GM19324 (cell line): ENCODE measurements around the gene ANKS6.

ENCODE experiments used
- ATAC-seq: cut with Tn5 transposase; IDR thresholded peaks from one replicate; pipeline ENCODE4 v1.9.1; 2021; ENCODE audit warnings: mild to moderate bottlenecking, moderate library complexity; ENCODE audit not compliant: unreplicated experiment, low FRiP score

The ANKS6 gene

DNA sequence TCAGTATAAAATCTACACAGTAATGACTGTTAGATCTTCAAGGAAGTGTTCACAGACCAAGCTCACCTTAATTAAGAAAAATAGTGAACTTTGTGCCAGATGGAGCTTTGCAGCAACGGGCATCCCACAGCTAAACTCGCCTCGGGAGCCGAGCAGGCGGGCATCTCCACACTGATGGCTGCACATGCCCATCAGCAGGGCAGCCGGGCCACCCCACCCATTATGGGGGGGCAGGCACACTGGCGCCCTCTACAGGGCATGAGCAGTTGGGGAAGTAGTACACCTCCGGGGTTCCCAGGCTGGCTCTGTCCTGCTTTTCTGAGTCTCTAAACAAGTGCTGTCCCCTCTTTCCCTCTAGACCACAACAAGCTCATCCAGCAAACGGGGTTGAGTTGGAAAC, 21.6 kb downstream of the ANKS6 start:
- ATAC-seq: no peak

DNA sequence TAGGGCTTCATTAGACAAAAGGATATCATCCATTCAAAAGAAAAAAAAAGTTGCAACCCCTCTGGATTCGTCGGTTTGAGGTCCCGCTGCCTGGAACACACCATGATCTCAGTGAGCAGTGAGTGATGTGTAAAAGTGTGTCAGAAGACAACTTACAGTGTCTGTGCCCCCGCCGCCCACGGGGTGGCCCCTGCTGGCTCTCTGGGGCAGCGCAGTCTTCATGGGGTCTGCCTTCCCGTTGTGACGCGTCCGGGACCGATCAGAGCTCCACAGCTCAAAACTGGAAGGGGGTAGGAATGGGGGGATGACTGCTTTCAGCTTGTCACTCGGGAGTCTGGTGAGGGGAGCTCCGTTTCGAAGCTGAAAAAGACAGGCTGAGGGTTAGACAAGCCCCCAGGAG, 22.6 kb downstream of the ANKS6 start:
- no peak for ATAC-seq

DNA sequence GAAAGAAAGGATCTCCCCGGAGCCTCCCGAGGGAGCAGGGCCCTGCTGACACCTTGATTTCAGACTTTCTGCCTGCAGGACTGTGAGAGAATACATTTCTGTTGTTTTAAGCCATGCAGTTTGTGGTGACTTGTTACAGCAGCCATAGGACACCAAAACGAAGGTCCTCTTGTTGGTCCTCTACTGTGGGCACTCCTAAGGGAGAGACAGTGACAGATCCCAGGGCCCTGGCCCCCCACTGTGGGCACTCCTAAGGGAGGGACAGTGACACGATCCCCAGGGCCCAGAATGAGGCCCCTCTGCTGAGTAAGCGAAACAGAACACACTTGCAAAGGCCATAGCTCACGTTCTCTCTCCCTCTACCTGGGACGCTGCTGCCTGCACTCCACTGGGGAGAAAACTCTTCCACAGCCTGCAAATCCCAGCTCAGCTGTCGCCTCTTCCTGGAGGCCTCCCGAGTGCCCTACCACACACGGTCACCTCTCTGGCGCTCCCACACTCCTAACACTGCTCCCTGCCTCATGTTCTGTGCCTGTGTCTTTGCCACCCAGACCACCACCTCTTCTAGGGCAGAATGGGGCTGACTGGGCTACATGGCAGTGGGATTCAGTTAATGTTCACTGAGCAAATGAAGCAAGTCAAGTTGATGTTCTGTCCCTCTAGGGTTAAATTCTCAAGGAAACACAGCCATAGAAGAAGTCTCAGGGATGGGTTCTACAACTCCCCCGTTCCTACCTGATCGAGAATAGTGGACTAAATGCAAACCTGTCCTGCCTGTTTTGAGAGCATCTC, 23.8 kb downstream of the ANKS6 start:
- no peak for ATAC-seq

DNA sequence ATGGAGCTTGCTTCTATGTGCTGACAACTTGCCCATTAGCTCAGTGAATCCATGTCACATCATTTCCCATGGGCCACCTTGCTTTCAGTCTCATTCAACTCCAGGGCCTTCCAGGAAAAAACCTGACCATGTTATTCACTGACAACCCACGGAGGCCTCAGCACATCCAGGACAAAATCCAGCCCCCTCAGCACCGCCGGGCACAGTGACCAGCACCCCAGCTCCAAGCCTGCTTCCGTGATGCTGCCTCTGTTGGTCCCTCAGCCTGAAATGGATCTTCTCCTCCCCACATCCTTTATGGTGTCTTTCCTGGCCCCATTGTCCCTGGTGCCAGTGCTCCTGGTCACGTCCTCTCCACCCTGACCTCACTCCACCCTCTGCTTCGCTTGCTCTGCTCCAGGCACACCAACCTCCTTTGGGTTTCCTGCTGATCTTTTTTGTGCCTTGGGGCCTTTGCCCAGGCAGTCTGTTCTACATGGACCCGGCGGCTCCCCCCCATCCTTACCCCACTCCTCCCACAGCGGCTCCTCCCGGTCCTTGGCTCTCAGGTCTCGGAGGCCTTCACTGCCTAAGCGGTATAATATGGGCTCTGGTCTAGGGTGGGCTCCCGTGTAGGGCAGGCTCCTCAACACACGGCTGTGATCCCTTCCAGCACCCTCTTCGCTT, 25.0 kb downstream of the ANKS6 start:
- no peak for ATAC-seq

DNA sequence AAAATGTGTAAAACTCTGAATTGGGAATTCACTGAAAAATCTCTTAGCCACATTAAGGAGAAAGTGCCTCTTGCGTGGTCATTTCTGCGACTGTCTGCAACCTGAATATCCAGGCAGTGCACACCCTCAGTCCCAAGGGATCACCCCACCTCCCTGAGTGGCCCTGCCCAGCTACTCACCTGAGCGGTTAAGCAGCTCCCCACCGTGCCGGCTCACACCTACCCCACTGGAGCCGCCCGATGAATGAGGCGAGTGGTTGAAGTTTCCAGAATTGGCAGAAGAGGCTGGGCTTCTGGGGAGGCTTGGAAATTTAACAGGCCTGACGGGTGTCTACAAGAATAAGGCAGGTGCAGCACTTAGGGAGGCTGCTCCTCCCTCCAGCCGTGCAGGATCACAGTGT, 25.6 kb downstream of the ANKS6 start:
- ATAC-seq: no peak

DNA sequence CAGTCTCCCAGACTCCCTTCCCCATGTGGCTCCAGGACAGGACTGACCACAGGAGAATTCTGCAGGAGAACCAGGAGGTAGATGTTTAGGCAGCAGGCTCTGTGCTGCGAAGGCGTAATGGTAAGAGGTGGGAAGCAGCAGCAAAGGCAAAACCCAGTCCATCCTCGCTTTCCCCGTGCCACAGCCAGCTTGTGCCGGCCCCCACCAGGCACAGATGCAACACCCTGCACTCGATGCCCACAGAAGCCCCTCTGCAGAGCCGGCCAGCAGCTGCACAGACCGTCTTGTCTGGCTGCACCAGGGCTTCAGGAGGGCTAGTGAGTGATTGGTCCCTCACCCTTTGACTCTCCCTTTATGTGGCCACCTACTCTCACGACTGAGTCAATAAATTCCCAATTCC, 28.0 kb downstream of the ANKS6 start:
- ATAC-seq: no peak

DNA sequence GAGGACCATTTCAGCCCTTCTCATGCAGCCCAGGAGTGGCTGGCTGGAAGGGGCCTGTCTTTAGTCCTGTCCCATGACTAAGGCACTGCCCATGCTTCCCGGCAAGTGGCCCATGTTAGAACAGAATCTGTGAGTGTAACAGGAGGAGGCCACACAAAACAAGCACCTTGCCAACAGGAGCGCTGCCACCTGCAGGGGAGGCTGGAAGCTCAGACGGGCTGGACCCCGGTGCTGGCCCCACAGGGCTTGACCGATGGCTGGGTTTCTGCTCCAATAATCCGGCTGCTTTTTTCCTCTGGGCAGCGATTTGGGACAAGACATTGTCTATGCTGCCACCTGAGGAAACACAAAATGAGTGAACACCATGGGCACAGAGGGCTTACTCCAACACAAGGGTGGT, 28.4 kb downstream of the ANKS6 start:
- ATAC-seq: no peak

DNA sequence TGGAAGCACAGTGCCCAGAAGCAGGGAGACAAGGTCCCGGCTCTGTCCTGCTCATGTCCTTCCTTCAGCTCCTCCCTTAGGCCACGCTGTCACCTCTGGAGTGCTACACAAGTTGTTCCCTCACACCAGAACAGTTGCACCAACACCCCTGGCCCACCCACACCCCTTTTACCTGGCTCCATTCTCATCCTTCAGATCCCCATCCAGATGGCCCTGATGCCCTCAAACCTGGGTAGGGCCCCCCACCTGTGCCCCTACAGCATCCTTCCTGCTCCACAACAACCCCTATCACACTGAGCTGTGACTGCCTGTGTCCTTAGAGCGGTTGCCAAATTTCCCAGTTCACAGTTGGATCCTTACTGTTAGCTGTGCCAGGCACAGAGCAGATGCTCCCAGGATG, 29.2 kb downstream of the ANKS6 start:
- no peak for ATAC-seq

DNA sequence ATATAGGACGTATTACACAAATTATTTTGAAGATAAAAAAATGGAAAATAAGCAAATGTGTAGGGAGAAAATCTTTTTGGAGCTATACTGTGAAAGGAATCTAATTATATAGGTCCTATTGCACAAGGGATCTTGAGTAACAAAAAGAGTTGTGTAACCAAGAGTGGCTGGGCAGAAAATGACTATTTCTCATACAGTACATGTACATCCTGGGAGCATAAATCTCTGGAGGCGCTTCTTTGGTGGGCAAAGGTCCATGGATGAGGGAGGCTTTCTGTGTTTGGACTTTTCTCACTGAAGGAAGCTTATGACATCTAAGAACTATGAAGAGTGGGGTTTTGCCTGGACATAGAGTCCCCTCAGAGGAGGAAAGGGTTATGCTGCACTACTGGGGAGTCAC, 29.8 kb downstream of the ANKS6 start:
- no peak for ATAC-seq

DNA sequence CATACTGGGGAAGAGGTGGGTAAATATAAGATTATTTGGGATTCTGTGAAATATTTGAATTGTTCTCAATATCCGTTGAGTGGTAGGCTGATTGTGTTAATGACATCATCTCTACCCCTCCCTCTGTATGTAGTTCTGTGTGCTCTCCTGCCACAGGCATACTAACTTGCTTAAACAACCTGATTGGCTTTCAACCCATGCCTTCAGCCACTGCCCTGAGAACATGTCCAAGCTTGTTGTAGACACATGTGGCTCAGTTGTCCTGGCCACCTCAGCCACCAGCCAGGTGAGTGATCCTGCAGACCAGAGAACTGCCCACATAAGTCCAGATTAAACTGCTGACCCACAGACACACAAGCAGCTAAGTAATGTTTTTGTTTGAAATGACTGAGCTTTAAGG, 31.1 kb downstream of the ANKS6 start:
- no peak for ATAC-seq

DNA sequence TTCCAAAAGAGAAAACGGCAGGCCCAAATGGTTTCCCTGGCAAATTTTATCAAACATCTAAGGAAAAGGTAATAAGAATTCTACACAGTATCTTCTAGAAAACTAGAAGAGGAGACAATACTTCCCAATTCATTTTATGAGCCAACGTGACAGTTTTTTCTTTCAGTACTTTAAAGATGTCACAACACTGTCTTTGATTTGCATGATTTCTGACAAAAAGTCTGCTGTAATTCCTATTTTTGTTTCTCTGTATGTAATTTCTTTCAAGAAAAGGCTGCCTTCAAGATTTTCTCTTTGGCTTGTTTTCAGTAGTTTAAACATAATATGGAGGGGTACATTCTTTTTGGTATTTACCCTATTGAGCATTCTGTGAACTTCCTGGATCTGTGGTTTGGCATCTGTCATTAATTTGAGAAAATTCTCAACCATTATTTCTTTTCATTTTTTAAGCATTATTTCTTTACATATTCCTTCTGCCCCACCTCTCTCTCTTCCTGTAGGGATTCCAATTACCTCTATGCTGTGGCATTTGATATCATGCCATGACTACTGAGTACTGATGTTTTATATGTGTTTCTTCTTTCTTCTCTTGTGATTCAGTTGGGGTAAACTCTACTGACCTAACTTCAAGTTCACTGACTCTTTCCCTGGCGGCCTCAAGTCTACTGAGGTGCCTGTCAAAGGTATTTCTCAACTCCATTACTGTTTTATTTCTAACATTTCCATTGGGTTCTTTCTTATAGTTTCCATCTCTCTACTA, 32.2 kb downstream of the ANKS6 start:
- no peak for ATAC-seq

DNA sequence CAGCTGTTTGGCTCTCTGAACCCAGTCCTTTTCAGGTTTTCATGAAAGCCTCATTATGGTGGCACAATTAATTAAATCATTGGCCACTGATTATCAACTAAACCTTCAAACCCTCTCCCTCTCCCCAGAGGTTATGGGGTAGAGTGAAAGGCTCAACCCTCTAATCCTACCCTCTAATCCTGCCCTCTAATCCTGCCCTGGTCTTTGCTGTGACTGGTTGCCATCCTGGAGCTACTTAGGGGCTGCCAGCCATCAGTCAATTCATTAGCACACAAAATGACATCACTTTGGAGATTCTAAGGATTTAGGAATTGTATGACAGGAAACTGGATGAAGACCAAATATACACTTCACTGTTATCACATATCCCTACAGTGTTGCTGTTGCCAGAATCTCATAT, 36.1 kb downstream of the ANKS6 start:
- no peak for ATAC-seq

DNA sequence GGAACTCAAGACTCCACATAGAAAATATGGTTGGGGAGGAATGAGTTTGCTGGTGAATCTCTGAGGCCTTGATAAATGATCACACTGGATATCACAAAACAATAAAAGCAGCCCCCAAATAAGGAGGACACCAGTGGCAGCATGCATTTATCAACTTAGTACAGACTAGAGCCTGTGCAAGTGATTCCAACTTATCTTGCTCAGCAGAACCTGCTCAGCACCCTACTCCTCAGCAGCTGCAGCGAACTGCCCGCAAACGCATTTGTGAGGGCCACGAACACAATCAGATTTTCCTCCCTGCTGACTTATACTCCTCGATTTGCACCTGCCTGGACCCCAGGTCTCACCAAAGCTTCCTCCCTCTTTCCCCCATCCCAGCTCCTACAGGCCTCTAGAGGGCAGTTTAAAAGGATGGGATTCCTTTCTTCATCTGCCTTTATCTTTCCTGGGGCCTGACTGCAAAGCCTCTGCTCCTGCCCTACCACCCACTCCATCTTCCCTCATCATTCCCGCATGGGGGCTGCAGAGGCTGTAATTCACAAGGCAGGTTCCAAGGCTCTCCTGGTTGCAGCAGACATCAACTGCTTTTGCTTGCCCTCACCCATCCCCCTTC, 41.2 kb downstream of the ANKS6 start:
- no peak for ATAC-seq

DNA sequence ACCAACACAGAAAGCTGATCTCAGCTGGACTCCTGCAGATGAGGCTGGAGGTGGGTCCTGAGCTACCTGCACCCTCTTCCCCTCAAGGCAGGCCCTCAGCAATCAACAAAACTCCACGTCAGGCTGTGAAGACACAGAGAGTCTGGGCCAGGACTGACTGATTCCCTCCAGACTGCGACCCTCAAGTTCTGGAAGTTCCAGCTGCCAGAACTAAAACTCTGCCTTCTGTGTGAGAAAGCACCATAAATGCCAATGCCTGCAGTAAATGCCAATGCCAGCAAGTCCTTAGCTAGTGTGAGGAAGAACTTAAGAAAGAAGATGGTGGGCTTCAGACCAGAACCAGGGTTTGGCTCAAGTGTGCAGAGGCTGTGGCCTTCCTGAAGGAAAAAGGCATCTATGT, 45.1 kb downstream of the ANKS6 start:
- no peak for ATAC-seq

DNA sequence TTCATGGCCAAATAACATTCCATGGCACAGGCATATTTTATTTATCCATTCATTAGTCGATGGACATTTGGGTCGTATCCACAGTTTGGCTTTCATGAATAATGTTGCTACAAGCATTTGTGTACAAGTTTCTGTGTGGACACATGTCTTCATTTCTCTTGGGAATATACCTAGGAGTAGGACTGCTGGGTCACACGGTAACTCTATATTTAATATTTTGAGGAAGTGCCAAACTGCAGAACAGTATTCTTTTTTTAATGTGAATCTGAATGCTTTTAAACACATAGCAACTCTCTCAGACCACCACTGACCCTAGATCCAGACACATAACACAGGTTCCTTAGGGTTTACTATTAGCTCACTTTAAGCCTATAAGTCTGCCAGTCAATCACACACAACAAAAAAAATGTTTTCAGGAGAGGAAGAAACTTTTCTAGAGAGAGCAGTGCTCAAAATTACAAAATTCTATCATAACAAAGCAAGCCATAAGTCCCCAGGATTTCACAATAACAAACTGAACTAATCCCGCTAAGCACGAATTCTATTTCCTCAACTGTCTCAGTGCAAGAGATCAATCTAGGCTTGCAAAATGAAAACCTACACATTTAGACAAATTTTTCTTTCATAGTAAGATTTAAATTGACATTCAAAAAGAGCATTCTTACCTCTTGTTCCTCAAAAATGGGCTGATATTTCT, 45.8 kb downstream of the ANKS6 start:
- no peak for ATAC-seq

DNA sequence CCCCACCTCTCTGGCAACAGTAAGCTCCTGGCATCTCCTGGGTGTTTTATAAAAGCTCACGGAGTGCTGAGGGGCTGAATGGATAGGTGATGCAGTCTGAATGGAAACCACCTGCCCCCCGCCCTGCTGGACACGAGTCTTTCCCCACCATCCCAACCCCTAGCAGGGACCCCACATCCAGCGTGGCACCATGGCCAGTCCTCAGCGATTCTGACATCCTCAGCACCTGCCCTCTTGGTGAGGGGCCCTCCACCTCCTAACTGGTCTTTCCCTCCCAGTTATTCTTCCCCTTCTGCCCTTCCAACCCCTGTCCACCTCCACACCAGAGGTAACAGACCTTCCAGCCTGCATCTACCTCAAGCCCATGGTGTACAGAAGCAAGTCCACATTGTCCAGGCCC, 48.9 kb downstream of the ANKS6 start:
- ATAC-seq: no peak

DNA sequence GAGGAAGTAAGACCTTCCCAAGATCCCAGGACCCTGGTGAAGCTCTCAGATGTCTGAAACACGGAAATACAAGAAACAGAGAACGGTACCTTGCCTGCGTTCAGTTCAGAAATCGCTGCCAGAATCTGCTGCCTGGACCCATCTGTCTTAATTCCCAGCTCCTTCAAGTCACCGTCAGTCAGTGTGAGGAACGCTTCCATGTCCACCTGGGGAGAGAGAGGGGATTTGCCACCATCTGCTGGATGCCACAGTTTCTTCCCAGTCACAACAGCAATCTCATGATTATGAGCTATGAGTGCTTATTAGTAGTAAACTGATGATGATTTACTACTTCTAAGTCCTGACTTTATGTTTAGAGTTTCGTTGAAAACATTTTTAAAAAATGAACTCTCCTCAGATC, 50.9 kb downstream of the ANKS6 start:
- ATAC-seq: no peak

DNA sequence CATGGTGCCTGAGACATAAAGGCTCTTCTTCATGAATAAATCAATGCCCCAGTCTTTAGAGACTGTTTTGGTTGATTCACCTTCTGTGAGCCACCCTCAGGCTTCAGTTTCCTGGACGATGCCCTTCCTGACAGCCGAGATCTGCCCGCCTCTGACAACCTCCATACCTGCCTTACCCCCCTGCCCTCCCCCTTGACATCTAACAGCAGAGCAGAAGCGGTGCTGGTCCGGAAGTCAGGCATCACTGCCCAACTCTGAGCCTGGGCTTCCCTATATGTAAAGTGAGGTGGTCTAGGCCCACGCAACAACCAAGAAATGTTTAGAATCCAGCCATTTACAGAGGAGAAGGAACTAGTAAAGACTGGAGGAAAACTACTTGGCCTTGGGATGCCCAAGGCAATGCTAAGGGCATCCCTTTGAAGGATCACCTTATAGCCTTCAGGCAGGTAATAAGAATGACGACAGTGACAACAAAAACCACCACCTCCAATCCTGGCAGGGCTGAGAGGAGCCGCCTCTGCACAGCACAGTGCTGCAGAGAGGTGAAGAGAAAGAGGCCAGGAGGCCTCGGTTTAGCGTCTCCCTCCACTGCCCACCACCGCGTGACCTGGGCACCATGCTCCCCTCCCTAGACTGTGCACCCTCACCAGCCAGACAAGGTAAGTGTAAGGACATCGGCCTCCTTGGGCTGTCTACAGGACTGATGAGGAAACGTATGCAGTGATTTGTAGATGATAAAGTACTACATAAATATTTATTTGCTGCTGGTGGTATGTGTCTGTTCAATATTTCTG, 52.3 kb downstream of the ANKS6 start:
- ATAC-seq: no peak

DNA sequence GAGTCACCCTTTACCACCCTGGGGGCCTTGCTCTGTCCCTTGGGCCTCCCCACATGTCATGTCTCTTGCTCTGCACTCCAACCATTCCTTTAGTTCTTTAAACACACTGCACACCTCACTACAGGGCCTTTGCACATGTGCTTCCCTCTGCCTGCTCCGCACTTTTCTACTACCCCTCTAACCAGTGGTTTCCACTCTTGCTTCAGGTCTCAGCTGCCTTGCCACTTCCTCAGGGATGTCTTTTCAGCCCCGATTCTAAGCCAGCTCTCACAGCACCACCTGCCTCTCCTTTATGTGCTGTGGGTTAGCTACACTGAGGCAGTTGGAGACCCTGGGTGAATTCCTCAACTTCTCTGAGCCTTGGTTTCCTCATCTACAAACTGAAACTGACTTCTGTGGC, 53.0 kb downstream of the ANKS6 start:
- no peak for ATAC-seq
